ENCODE data around the gene CADM2.

CADM2 gene

GRCh38 chr3:85050821-85051220, 92.0 kb downstream of the CADM2 start:
- H3K4me1 ChIP-seq (ENCODE audit: control insufficient read depth, low read length) = no peaks in the 10 kb centered on the region
- H3K4me3 ChIP-seq (ENCODE audit: low read length) = no peak overlapping the region
- H3F3A ChIP-seq (ENCODE audit: control insufficient read depth, insufficient read depth) = no peaks in the 10 kb centered on the region
- no peaks in the 10 kb centered on the region for H3K27me3 ChIP-seq (ENCODE audit: control insufficient read depth, low read length)
- no peak overlapping the region for H3K4me2 ChIP-seq (ENCODE audit: low read length)
- no peaks in the 10 kb centered on the region for H4K20me1 ChIP-seq (ENCODE audit: control insufficient read depth, insufficient read depth, low read depth, low read length)
- TF ChIP-seq EZH2phosphoT487 (IDR thresholded peaks at IDR 0.05; ENCODE audit: borderline replicate concordance, low read length) = no peak
- TF ChIP-seq CTCF (IDR thresholded peaks at IDR 0.05; ENCODE audit: low read depth, low read length, poor library complexity, severe bottlenecking) = no peak
- no peaks in the 10 kb centered on the region for H3K79me2 ChIP-seq (ENCODE audit: control insufficient read depth, low read length)
- H3K9me2 ChIP-seq (replicated peaks; ENCODE audit: control insufficient read depth, low read length) = no peaks in the 10 kb centered on the region
- H3K36me3 ChIP-seq (ENCODE audit: control insufficient read depth, low read length) = no peaks in the 10 kb centered on the region
- H3K27ac ChIP-seq (ENCODE audit: low read depth, low read length) = no peak overlapping the region
- no peaks in the 10 kb centered on the region for H3K9me3 ChIP-seq (ENCODE audit: control insufficient read depth, insufficient read depth, low read length)

- no peak overlapping the region for H3K4me2 ChIP-seq (ENCODE audit: low read length)
Observed at GRCh38 chr3:85051786-85052185, 93.0 kb downstream of the CADM2 start.

GRCh38 chr3:85053626-85054025, 94.8 kb downstream of the CADM2 start:
- no peaks in the 10 kb centered on the region for H3K9me2 ChIP-seq (replicated peaks; ENCODE audit: control insufficient read depth, low read length)

More at GRCh38 chr3:85051786-85052185, 93.0 kb downstream of the CADM2 start:
- Histone ChIP-seq H3K79me2 (ENCODE audit: control insufficient read depth, low read length) (no peaks in the 10 kb centered on the region), H3K4me3 (ENCODE audit: low read length) (no peak overlapping the region), H3K36me3 (ENCODE audit: control insufficient read depth, low read length) (no peaks in the 10 kb centered on the region), H3K4me1 (ENCODE audit: control insufficient read depth, low read length) (no peaks in the 10 kb centered on the region), H3F3A (ENCODE audit: control insufficient read depth, insufficient read depth) (no peaks in the 10 kb centered on the region), H3K27me3 (ENCODE audit: control insufficient read depth, low read length) (no peaks in the 10 kb centered on the region), H3K27ac (ENCODE audit: low read depth, low read length) (no peak overlapping the region), H3K9me3 (ENCODE audit: control insufficient read depth, insufficient read depth, low read length) (no peaks in the 10 kb centered on the region), H3K9me2 (replicated peaks; ENCODE audit: control insufficient read depth, low read length) (no peaks in the 10 kb centered on the region), H4K20me1 (ENCODE audit: control insufficient read depth, insufficient read depth, low read depth, low read length) (no peaks in the 10 kb centered on the region)
- TF ChIP-seq CTCF (IDR thresholded peaks at IDR 0.05; ENCODE audit: low read depth, low read length, poor library complexity, severe bottlenecking) = no peak
- TF ChIP-seq EZH2phosphoT487 (IDR thresholded peaks at IDR 0.05; ENCODE audit: borderline replicate concordance, low read length) = no peak

More at GRCh38 chr3:85053626-85054025, 94.8 kb downstream of the CADM2 start:
- Histone ChIP-seq H3K9me3 (ENCODE audit: control insufficient read depth, insufficient read depth, low read length) (no peaks in the 10 kb centered on the region), H3K4me3 (ENCODE audit: low read length) (no peak overlapping the region), H3K4me1 (ENCODE audit: control insufficient read depth, low read length) (no peaks in the 10 kb centered on the region), H3K27me3 (ENCODE audit: control insufficient read depth, low read length) (no peaks in the 10 kb centered on the region), H3K36me3 (ENCODE audit: control insufficient read depth, low read length) (no peaks in the 10 kb centered on the region), H3F3A (ENCODE audit: control insufficient read depth, insufficient read depth) (no peaks in the 10 kb centered on the region), H3K79me2 (ENCODE audit: control insufficient read depth, low read length) (no peaks in the 10 kb centered on the region), H3K27ac (ENCODE audit: low read depth, low read length) (no peak overlapping the region), H4K20me1 (ENCODE audit: control insufficient read depth, insufficient read depth, low read depth, low read length) (no peaks in the 10 kb centered on the region), H3K4me2 (ENCODE audit: low read length) (no peak overlapping the region)
- TF ChIP-seq CTCF (IDR thresholded peaks at IDR 0.05; ENCODE audit: low read depth, low read length, poor library complexity, severe bottlenecking) (no peak), EZH2phosphoT487 (IDR thresholded peaks at IDR 0.05; ENCODE audit: borderline replicate concordance, low read length) (no peak)

Data from DOHH2 (cell line).